Gastroesophageal sphincter (tissue), 3 donors: ENCODE measurements around the gene CRACR2B.

Experiments
- CTCF ChIP-seq, 4 experiments: fragments of 200-600 bp in 2 of 4; fragments of 450-650 bp in 2 of 4; sonication (generic) in 1 of 4; IDR thresholded peaks; one replicate each; pipeline ENCODE4 v1.5.1; 2017 to 2019; ENCODE audit warnings: antibody characterized with exemption in 4 of 4, mild to moderate bottlenecking in 2 of 4, moderate library complexity in 2 of 4
- EP300 ChIP-seq: sonication (generic); formaldehyde crosslinking; IDR thresholded peaks from one replicate; pipeline ENCODE4 v1.6.1; 2017; ENCODE audit warnings: antibody characterized with exemption, mild to moderate bottlenecking
- POLR2A ChIP-seq, 2 donors: fragments of 450-650 bp; IDR thresholded peaks; one replicate each; pipeline ENCODE4 v1.6.1; 2017; ENCODE audit warnings: antibody characterized with exemption in 2 of 2, mild to moderate bottlenecking in 2 of 2, moderate library complexity in 1 of 2
- POLR2AphosphoS5 ChIP-seq: sonication (generic); formaldehyde crosslinking; IDR thresholded peaks from one replicate; pipeline ENCODE4 v1.6.1; 2017; ENCODE audit warnings: antibody characterized with exemption

- TF ChIP-seq CTCF (IDR thresholded peaks at IDR 0.05) (no peak), POLR2A (IDR thresholded peaks at IDR 0.05) (no peak), POLR2AphosphoS5 (no peak), EP300 (no peak)
Measured at GRCh38 chr11:859394-860131, 31.8 kb downstream of the CRACR2B start.
